Common myeloid progenitor, CD34-positive (primary cell): ENCODE measurements around the gene STC2.

Experiments
- CTCF ChIA-PET: fragments of 350-600 bp; sonication (Branson Sonifier 250); formaldehyde crosslinking; loops from one replicate; lab custom pipeline; 2021; ENCODE audit warnings: antibody characterized with exemption; lab: Charles Lee
- POLR2A ChIA-PET: fragments of 350-600 bp; sonication (Branson Sonifier 250); formaldehyde crosslinking; loops from one replicate; lab custom pipeline; 2021; ENCODE audit warnings: antibody characterized with exemption; lab: Charles Lee
- DNase-seq, 3 donors: peaks; one replicate each; pipeline versions ENCODE4 v3.0.0 to v3.0.0-alpha.2; 2013
- H3K27ac ChIP-seq, 2 experiments: 1 replicate in 1 of 2; 2 replicates in 1 of 2; pipeline ENCODE4 v1.7.0; 2013; ENCODE audit warnings: inconsistent platforms in 2 of 2, low read length in 2 of 2, mild to moderate bottlenecking in 2 of 2, low read depth in 1 of 2, moderate library complexity in 1 of 2; ENCODE audit not compliant: severe bottlenecking in 2 of 2, insufficient read depth in 1 of 2, poor library complexity in 1 of 2
- H3K27me3 ChIP-seq, 5 experiments: replicated peaks in 2 of 5; 1 replicate in 3 of 5; 2 replicates in 2 of 5; pipeline versions ENCODE4 v1.6.1 to v1.7.0; 2013; ENCODE audit warnings: low read length in 4 of 5, mild to moderate bottlenecking in 2 of 5, moderate library complexity in 2 of 5, inconsistent platforms in 1 of 5; ENCODE audit not compliant: insufficient read depth in 5 of 5, control insufficient read depth in 4 of 5
- H3K36me3 ChIP-seq, 4 experiments: 1 replicate in 2 of 4; 2 replicates in 2 of 4; pipeline versions ENCODE4 v1.6.1 to v1.7.0; 2013; ENCODE audit warnings: low read length in 3 of 4, control low read depth in 1 of 4, mild to moderate bottlenecking in 1 of 4; ENCODE audit not compliant: control insufficient read depth in 4 of 4, insufficient read depth in 4 of 4
- H3K4me1 ChIP-seq, 4 experiments: 1 replicate in 3 of 4; 2 replicates in 1 of 4; pipeline versions ENCODE4 v1.6.1 to v1.7.1; 2013; ENCODE audit warnings: low read length in 3 of 4, mild to moderate bottlenecking in 3 of 4, control low read depth in 1 of 4, inconsistent platforms in 1 of 4, moderate library complexity in 1 of 4; ENCODE audit not compliant: control insufficient read depth in 4 of 4, insufficient read depth in 4 of 4; ENCODE audit errors: control extremely low read depth in 1 of 4
- H3K4me3 ChIP-seq, 7 experiments: 1 replicate in 4 of 7; 2 replicates in 3 of 7; pipeline versions ENCODE4 v1.5.1 to v1.7.0; 2013; ENCODE audit warnings: mild to moderate bottlenecking in 7 of 7, low read length in 6 of 7, moderate library complexity in 6 of 7, inconsistent platforms in 2 of 7, low read depth in 2 of 7, control low read depth in 1 of 7; ENCODE audit not compliant: insufficient read depth in 4 of 7, control insufficient read depth in 1 of 7; ENCODE audit errors: extremely low read depth in 1 of 7
- H3K9me3 ChIP-seq, 5 experiments: 1 replicate in 4 of 5; 2 replicates in 1 of 5; pipeline versions ENCODE4 v1.6.1 to v1.7.1; 2013; ENCODE audit warnings: low read length in 4 of 5, mild to moderate bottlenecking in 2 of 5, inconsistent platforms in 1 of 5, low read depth in 1 of 5, moderate library complexity in 1 of 5; ENCODE audit not compliant: control insufficient read depth in 4 of 5, insufficient read depth in 2 of 5; ENCODE audit errors: control extremely low read depth in 1 of 5
- WGBS: methylation state at CpG from one replicate; pipeline ENCODE4 v1.1.5; 2013; ENCODE audit not compliant: insufficient coverage; 5-methylcytosine and 5-hydroxymethylcytosine counted together

STC2 gene

DNA sequence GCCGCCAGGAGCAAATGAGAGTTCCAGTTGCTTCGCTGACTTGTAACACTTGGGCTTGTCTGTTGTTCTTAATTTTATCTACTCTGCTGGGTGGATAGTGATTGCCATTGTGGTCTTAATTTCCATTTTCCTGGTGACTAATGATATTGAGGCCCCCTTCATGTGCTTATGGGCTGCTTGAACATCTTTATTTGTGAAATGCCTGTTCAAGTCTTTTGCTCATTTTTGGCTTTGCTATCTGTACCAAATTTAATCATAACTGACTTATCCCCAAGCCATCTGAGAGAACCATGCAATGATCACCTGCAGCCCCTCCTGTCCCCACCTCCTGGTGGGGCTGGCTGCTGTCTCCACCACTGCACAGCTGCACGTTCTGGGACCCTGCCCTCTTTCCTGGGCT lies 20.5 kb downstream of the STC2 start:
- 70% methylated on average over 1 of the region's 3 CpGs for WGBS
- CTCF ChIA-PET, result interaction anchor here (1.4 to 1.7 kb wide), 2 partner anchors 10 to 14 kb away, joined by 3 to 5 read pairs; no protein-coding TSS in a partner anchor
- H3K9me3 ChIP-seq, result peaks cover 0 to 10% (median 3%) of the 10 kb centered on the region in 5 experiments
- H3K4me3 ChIP-seq, result no peak overlapping the region
- POLR2A ChIA-PET, result no interaction called here
- DNase-seq, result no peak
- H3K27ac ChIP-seq, result no peak overlapping the region
- no peaks in the 10 kb centered on the region for H3K4me1 ChIP-seq
- H3K36me3 ChIP-seq, result no peaks in the 10 kb centered on the region
- H3K27me3 ChIP-seq, result peaks cover 0 to 49% (median 14%) of the 10 kb centered on the region in 5 experiments

DNA sequence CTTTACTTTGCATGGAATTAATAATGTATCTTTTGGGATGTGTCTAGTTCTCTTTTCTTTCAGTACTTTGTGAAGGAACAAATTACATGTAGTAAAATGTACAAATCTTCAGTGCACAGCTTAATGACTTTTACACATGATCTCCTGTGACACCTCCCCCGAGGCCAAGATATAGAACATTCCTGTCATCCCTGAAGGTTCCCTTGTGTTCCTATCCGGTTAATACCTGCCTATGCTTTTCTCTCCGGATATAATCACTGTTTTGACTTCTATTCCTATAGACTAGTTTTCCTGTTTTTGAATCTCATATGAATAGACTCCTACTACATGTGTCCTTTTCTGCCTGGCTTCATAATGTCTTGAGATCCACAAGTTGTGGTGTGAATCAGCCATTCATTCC lies 21.5 kb downstream of the STC2 start:
- no peaks in the 10 kb centered on the region for H3K4me1 ChIP-seq
- ChIA-PET POLR2A (no interaction called here), CTCF (interaction anchor here (1.2 to 2.8 kb wide), 3 partner anchors 9 to 25 kb away, joined by 3 to 13 read pairs (median 5); no protein-coding TSS in a partner anchor)
- DNase-seq, result no peak
- peaks cover 0 to 55% (median 15%) of the 10 kb centered on the region in 5 experiments for H3K27me3 ChIP-seq
- no peaks in the 10 kb centered on the region for H3K36me3 ChIP-seq
- 94% methylated on average over 3 of the region's 3 CpGs for WGBS
- peaks cover 0 to 10% (median 3%) of the 10 kb centered on the region in 5 experiments for H3K9me3 ChIP-seq
- H3K4me3 ChIP-seq, result no peak overlapping the region
- H3K27ac ChIP-seq, result no peak overlapping the region

GRCh38 chr5:173304591-173304988 lies 23.6 kb downstream of the STC2 start:
- Histone ChIP-seq H3K4me3 (no peak overlapping the region), H3K4me1 (no peaks in the 10 kb centered on the region), H3K9me3 (peaks cover 0 to 10% (median 3%) of the 10 kb centered on the region in 5 experiments), H3K27me3 (peaks cover 0 to 43% (median 19%) of the 10 kb centered on the region in 5 experiments), H3K36me3 (no peaks in the 10 kb centered on the region), H3K27ac (no peak overlapping the region)
- POLR2A ChIA-PET, result no interaction called here
- no peak for DNase-seq
- 83% methylated on average over 9 of the region's 10 CpGs for WGBS
- CTCF ChIA-PET, result interaction anchor here (2.4 to 2.8 kb wide), 2 partner anchors 9 to 27 kb away, joined by 6 to 13 read pairs; no protein-coding TSS in a partner anchor

DNA sequence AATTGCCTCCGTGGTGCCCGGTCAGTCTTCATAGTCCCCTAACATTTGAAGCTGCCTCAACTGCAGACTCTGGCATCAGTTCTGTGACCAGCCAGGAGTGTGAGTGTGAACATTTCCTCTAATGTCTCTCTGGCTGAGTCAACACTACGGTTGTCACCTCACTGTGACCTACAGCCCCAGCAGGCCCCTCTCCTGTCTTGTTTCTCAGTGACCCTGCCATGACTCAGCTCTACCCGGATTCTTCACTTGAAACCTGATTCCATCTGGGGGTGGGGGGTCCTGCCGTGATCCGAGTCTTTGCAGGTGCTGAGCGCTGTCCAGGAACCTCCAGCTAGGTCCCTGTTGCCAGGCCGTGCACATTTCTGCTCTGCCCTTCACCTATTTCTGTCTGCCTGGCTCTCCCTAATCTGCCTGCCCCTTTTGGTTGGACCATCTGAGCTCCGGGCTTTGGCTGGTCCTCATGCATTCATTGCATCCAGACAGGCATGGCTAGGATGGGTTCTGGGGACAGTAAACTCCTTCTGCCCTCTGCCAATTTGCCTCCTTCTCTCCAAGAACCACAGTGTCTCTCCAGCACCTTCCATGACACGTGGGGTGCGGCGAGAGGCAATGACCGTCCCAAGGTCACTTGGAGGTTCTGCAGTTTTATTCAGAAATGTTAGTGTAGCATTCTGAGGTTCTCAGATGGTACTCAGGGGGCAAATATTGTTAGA lies 24.2 kb downstream of the STC2 start:
- Histone ChIP-seq H3K9me3 (peaks cover 0 to 10% (median 3%) of the 10 kb centered on the region in 5 experiments), H3K27me3 (peaks cover 0 to 40% (median 20%) of the 10 kb centered on the region in 5 experiments), H3K27ac (no peak overlapping the region), H3K4me3 (no peak overlapping the region), H3K4me1 (no peaks in the 10 kb centered on the region), H3K36me3 (no peaks in the 10 kb centered on the region)
- ChIA-PET CTCF (interaction anchor here (2.4 kb wide), 1 partner anchor 28 kb away, joined by 6 read pairs; no protein-coding TSS in a partner anchor), POLR2A (no interaction called here)
- DNase-seq, result no peak
- 82% methylated on average over 12 of the region's 13 CpGs for WGBS

- H3K27me3 ChIP-seq, result peaks cover 0 to 38% (median 21%) of the 10 kb centered on the region in 5 experiments
- DNase-seq, result no peak
- H3K4me3 ChIP-seq, result peak overlapping the region in 1 of 7 experiments; percentile 4
- no peaks in the 10 kb centered on the region for H3K36me3 ChIP-seq
- POLR2A ChIA-PET, result no interaction called here
- no peaks in the 10 kb centered on the region for H3K4me1 ChIP-seq
- peaks cover 0 to 2% (median 0%) of the 10 kb centered on the region in 5 experiments for H3K9me3 ChIP-seq
- CTCF ChIA-PET, result interaction anchor here (0.8 to 2.4 kb wide), 3 partner anchors 8 to 29 kb away, joined by 3 to 6 read pairs (median 3); no protein-coding TSS in a partner anchor
- 62% methylated on average over 3 of the region's 6 CpGs for WGBS
- H3K27ac ChIP-seq, result no peak overlapping the region
These were observed 25.6 kb downstream of the STC2 start for GRCh38 chr5:173302546-173303155.

DNA sequence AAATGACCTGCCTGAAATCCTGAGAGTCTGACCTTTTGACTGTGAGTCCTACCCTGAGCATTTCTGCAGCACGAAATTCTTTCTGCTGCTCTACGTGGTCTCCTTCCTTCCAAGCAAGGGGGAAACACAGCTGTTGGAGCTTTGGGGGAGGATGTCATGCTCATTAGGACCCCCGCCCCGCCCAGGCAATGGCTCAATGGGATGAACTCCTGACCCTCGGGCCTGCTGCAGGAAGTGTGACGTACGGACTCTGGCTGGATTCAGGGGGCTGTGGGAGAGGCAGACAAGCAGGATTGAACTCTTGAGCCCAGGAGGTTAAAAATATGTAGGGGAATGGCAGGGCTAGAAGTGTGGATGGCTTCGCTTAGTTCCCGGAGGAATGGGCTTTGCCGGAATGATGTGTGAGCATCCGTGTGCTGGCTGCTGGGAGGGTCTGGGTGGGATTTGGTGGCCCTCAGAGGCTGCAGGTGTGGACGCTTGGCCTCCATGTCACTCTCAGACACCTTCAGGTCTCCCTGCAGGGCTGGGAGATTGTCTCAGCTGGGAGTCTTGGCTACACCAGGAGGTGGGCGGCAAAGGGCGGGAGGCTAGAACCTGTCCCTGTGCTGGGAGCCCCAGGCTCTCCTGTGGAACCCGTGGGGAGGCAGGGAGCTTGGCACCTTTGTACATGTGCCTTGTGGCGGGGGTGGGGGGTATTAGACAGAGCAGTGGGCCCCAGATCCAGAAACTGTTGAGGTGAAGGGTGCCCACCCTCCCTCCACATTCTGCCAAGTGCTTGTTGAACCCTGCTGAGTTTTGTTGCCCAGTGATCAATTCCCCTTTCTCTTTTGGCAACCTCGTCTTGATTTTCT lies 26.3 kb downstream of the STC2 start:
- Histone ChIP-seq H3K9me3 (no peaks in the 10 kb centered on the region), H3K27me3 (peaks cover 0 to 45% (median 21%) of the 10 kb centered on the region in 5 experiments), H3K4me1 (no peaks in the 10 kb centered on the region), H3K4me3 (peak overlapping the region in 1 of 7 experiments; percentile 4), H3K36me3 (no peaks in the 10 kb centered on the region), H3K27ac (no peak overlapping the region)
- DNase-seq, result no peak
- ChIA-PET POLR2A (interaction anchor here (0.7 kb wide), 1 partner anchor 782 kb away, joined by 3 read pairs; no protein-coding TSS in a partner anchor), CTCF (interaction anchor here (1.0 to 2.4 kb wide), 2 partner anchors 11 to 30 kb away, joined by 3 to 6 read pairs; no protein-coding TSS in a partner anchor)
- WGBS, result 66% methylated on average over 14 of the region's 17 CpGs
